Measurements from ENCODE around the gene CTSK. TPM values are rescaled to one million over a fixed set of nuclear protein-coding genes. Genes with fewer than 3 reads are reported as not detected.

Gene CTSK
- total RNA-seq, 1 donor from 2014 or later = 44.0 TPM

DNA sequence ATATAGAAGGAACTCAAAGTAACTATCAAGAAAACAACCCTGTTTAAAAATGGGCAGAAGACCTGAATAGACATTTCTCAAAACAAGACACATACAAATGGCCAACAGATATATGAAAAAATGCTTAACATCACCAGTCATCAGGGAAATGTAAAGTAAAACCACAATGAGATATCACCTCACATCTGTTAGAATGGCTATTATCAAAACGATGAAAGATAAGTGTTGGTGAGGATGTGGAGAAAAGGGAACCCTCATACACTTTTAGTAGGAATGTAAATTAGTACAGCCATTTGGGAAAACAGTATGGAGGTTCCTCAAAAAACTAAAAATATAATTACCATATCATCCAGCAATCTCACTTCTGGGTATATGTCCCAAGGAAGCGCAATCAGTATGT lies 45.5 kb downstream of the CTSK start:
- no peaks in the 10 kb centered on the region for H3K36me3 ChIP-seq
- no peak overlapping the region for H3K27ac ChIP-seq
- intact Hi-C loops (cut with DNase I) = no loop called here
- no peak for DNase-seq (ENCODE audit: low spot score in 2 of 2)
- no peaks in the 10 kb centered on the region for H3K27me3 ChIP-seq
- no peak overlapping the region for H3K4me3 ChIP-seq
- no peaks in the 10 kb centered on the region for H3K9me3 ChIP-seq
- no peaks in the 10 kb centered on the region for H3K4me1 ChIP-seq
- TF ChIP-seq, protein P1, sequence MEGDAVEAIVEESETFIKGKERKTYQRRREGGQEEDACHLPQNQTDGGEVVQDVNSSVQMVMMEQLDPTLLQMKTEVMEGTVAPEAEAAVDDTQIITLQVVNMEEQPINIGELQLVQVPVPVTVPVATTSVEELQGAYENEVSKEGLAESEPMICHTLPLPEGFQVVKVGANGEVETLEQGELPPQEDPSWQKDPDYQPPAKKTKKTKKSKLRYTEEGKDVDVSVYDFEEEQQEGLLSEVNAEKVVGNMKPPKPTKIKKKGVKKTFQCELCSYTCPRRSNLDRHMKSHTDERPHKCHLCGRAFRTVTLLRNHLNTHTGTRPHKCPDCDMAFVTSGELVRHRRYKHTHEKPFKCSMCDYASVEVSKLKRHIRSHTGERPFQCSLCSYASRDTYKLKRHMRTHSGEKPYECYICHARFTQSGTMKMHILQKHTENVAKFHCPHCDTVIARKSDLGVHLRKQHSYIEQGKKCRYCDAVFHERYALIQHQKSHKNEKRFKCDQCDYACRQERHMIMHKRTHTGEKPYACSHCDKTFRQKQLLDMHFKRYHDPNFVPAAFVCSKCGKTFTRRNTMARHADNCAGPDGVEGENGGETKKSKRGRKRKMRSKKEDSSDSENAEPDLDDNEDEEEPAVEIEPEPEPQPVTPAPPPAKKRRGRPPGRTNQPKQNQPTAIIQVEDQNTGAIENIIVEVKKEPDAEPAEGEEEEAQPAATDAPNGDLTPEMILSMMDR (IDR thresholded peaks at IDR 0.05) = no peak

GRCh38 chr1:150761801-150762200 lies 46.3 kb downstream of the CTSK start:
- TF ChIP-seq, protein P1 (IDR thresholded peaks at IDR 0.05) = no peak
- Histone ChIP-seq H3K36me3 (no peaks in the 10 kb centered on the region), H3K9me3 (no peaks in the 10 kb centered on the region), H3K4me3 (no peak overlapping the region), H3K27me3 (no peaks in the 10 kb centered on the region), H3K27ac (no peak overlapping the region), H3K4me1 (no peaks in the 10 kb centered on the region)
- intact Hi-C loops (cut with DNase I) = no loop called here
- no peak for DNase-seq (ENCODE audit: low spot score in 2 of 2)

GRCh38 chr1:150760013-150760412 lies 48.0 kb downstream of the CTSK start:
- Histone ChIP-seq H3K27ac (no peak overlapping the region), H3K27me3 (no peaks in the 10 kb centered on the region), H3K9me3 (no peaks in the 10 kb centered on the region), H3K36me3 (no peaks in the 10 kb centered on the region), H3K4me3 (no peak overlapping the region), H3K4me1 (no peaks in the 10 kb centered on the region)
- no peak for DNase-seq (ENCODE audit: low spot score in 2 of 2)
- TF ChIP-seq, protein P1 (IDR thresholded peaks at IDR 0.05) = no peak
- intact Hi-C loops (cut with DNase I) = no loop called here

DNA sequence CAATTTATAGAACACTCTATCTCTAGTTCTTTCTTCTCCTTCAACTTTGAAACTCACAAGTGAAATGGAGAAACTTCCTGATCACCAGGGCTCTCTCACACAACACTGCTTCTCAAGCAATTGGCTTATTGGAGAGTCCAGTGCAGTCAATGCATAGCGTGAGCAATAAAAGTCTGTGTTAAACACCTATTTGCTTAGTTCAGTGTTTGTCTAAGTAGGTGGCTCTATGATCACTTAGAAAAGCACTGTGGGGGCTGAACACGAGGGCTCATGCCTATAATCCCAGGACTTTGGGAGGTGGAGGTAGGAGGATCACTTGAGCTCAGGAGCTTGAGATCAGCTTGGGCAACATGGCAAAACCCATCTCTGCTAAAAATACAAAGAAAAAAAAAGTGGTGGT lies 54.6 kb downstream of the CTSK start:
- intact Hi-C loops (cut with DNase I) = no loop called here
- no peak overlapping the region for H3K27ac ChIP-seq
- no peaks in the 10 kb centered on the region for H3K27me3 ChIP-seq
- peaks cover 0 to 2% of the 10 kb centered on the region in 2 donors for H3K36me3 ChIP-seq
- no peak for DNase-seq (ENCODE audit: low spot score in 2 of 2)
- TF ChIP-seq, protein P1 (IDR thresholded peaks at IDR 0.05) = no peak
- no peaks in the 10 kb centered on the region for H3K9me3 ChIP-seq
- no peaks in the 10 kb centered on the region for H3K4me1 ChIP-seq
- no peak overlapping the region for H3K4me3 ChIP-seq

DNA sequence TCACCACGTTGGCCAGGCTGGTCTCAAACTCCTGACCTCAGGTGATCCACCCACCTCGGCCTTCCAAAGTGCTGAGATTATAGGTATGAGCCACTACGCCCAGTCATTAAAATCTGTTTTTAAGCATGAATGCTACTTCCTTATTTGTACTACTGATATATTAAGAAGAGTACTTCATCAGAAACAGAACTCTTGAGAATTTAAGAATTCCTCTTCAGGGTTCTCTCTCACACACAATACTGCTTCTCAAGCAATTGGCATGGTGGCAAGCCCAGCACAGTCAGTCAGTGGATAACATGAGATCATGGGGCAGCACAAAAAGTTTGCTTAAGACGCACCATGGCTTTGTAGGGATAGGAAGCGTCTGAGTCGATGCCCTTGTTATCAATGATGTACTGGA lies 56.6 kb downstream of the CTSK start:
- Histone ChIP-seq H3K4me1 (no peaks in the 10 kb centered on the region), H3K36me3 (peaks cover 0 to 2% of the 10 kb centered on the region in 2 donors), H3K27me3 (no peaks in the 10 kb centered on the region), H3K4me3 (no peak overlapping the region), H3K9me3 (no peaks in the 10 kb centered on the region), H3K27ac (no peak overlapping the region)
- TF ChIP-seq, protein P1 (IDR thresholded peaks at IDR 0.05) = no peak
- DNase-seq (ENCODE audit: low spot score in 2 of 2) = no peak
- intact Hi-C loops (cut with DNase I) = no loop called here

DNA sequence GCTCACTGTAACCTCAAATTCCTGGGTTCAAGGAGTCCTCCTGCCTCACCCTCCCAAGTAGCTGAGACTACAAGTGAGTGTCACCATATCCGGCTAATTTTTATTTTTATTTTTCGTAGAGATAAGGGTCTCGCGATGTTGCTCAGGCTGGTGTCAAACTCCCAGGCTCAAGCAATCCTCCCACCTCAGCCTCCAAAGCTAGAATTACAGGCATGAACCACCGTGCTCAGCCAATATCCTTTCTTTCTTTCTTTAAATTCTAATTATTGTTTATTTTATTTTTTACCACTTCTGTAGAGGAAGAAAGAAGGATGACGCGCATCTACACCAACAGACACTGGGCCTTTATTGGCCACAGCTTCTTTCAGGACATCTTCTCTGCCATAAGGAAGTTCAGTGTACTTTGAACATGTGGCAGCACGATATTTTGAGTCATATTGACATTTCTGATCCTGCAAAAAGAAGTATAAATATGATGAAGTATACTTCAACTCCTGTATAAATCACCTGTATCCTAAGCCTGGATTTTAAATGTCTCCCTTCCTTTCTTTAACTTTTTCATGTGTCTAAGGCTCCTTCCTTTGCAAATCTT lies 58.2 kb downstream of the CTSK start:
- H3K27me3 ChIP-seq = no peaks in the 10 kb centered on the region
- intact Hi-C loops (cut with DNase I) = no loop called here

More for the DNA sequence above, 58.2 kb downstream of the CTSK start:
- Histone ChIP-seq H3K9me3 (no peaks in the 10 kb centered on the region), H3K36me3 (peaks cover 0 to 2% of the 10 kb centered on the region in 2 donors), H3K4me1 (no peaks in the 10 kb centered on the region), H3K4me3 (no peak overlapping the region), H3K27ac (no peak overlapping the region)
- TF ChIP-seq, protein P1 (IDR thresholded peaks at IDR 0.05) = no peak
- no peak for DNase-seq (ENCODE audit: low spot score in 2 of 2)

Data from ascending aorta (tissue), 2 donors.